HepG2 (cell line): ENCODE data around the gene DEGS1. TPM values are rescaled to one million over a fixed set of nuclear protein-coding genes. Genes with fewer than 3 reads are reported as not detected.

ENCODE experiments used
- ATAC-seq: fragments of 200-7000 bp; cut with Tn5 transposase; 3 replicates; pipeline ENCODE4 v1.9.1; 2020; ENCODE audit warnings: mild to moderate bottlenecking, moderate library complexity
- BruUV-seq: library from RNA; stranded (reverse); fragments of 400-500 nt; replicated peaks from 2 replicates; lab custom pipeline; 2021; lab: Mats Ljungman, UMichigan
- CTCF ChIA-PET: fragments of 300-600 bp; formaldehyde crosslinking; extraction: SDS; loops from one replicate; lab custom pipeline; 2021; ENCODE audit warnings: low total read pairs, inconsistent platforms, low intra/inter-chr PET ratio; lab: Yijun Ruan, JAX
- POLR2A ChIA-PET: fragments of 350-600 bp; sonication (Branson Sonifier 250); formaldehyde crosslinking; loops from one replicate; lab custom pipeline; 2020; ENCODE audit warnings: antibody characterized with exemption, inconsistent platforms; lab: Yijun Ruan, JAX
- DNase-seq: peaks from one replicate; pipeline ENCODE4 v3.0.0-alpha.2; 2015; ENCODE audit warnings: low spot score
- FAIRE-seq: peaks from 3 replicates; lab custom pipeline; 2011; peaks lifted over from hg19 to GRCh38; lab: Jason Lieb, UNC
- H2AFZ ChIP-seq: one replicate; pipeline ENCODE4 v1.6.1; 2011; ENCODE audit warnings: low read length, inconsistent platforms
- H3K27ac ChIP-seq: fragments of 300-600 bp; 3 replicates; pipeline ENCODE4 v1.8.0; 2011; ENCODE audit warnings: mixed run types, mild to moderate bottlenecking, mixed read lengths, low read length, inconsistent platforms; ENCODE audit not compliant: insufficient read depth; ENCODE audit errors: extremely low read length
- H3K27me3 ChIP-seq, 2 experiments: fragments of 200-600 bp in 1 of 2; 2 replicates in 1 of 2; 3 replicates in 1 of 2; pipeline versions ENCODE4 v1.6.0 to v1.8.0; 2011; ENCODE audit warnings: low read length in 2 of 2, mild to moderate bottlenecking in 2 of 2, moderate library complexity in 2 of 2, inconsistent platforms in 1 of 2; ENCODE audit not compliant: insufficient read depth in 2 of 2, control insufficient read depth in 1 of 2
- H3K36me3 ChIP-seq, 2 experiments: fragments of 200-600 bp in 1 of 2; replicated peaks in 1 of 2; 2 replicates in 1 of 2; 3 replicates in 1 of 2; pipeline versions ENCODE4 v1.5.1 to v1.8.0; 2011; ENCODE audit warnings: low read length in 2 of 2, inconsistent platforms in 1 of 2; ENCODE audit not compliant: insufficient read depth in 2 of 2, control insufficient read depth in 1 of 2
- H3K4me1 ChIP-seq: 2 replicates; pipeline ENCODE4 v1.5.1; 2012; ENCODE audit warnings: low read length, inconsistent platforms; ENCODE audit not compliant: insufficient read depth
- H3K4me2 ChIP-seq: 2 replicates; pipeline ENCODE4 v1.6.0; 2011; ENCODE audit warnings: low read depth, low read length, inconsistent platforms
- H3K4me3 ChIP-seq, 3 experiments: fragments of 200-600 bp in 1 of 3; sonication (generic), shearing (Covaris generic) in 1 of 3; replicated peaks in 1 of 3; 2 replicates each; pipeline ENCODE4 v1.5.1; 2011 to 2016; ENCODE audit warnings: low read length in 3 of 3, inconsistent platforms in 2 of 3, low read depth in 2 of 3, mild to moderate bottlenecking in 2 of 3, control low read depth in 1 of 3, mixed read lengths in 1 of 3; ENCODE audit not compliant: insufficient read depth in 1 of 3
- H3K79me2 ChIP-seq: one replicate; pipeline ENCODE4 v1.6.1; 2011; ENCODE audit warnings: low read length, inconsistent platforms; ENCODE audit not compliant: insufficient read depth
- H3K9ac ChIP-seq: 2 replicates; pipeline ENCODE4 v1.6.0; 2011; ENCODE audit warnings: mild to moderate bottlenecking, low read depth, low read length, inconsistent platforms; ENCODE audit not compliant: insufficient read depth
- H3K9me3 ChIP-seq: 2 replicates; pipeline ENCODE4 v1.5.1; 2012; ENCODE audit warnings: mild to moderate bottlenecking, low read length
- H4K20me1 ChIP-seq: 2 replicates; pipeline ENCODE4 v1.6.0; 2011; ENCODE audit warnings: inconsistent platforms, mild to moderate bottlenecking, low read length, moderate library complexity; ENCODE audit not compliant: insufficient read depth
- CEBPB ChIP-seq: IDR thresholded peaks from 2 replicates; pipeline ENCODE4 v1.6.1; 2011; ENCODE audit warnings: low read depth, low read length, improper control_type of control experiment, borderline replicate concordance
- HOXA3 ChIP-seq: sonication (generic); formaldehyde crosslinking; IDR thresholded peaks from 2 replicates; pipeline ENCODE4 v1.5.0; 2020; ENCODE audit warnings: missing genetic modification reagents
- NFYC ChIP-seq: IDR thresholded peaks from 2 replicates; pipeline ENCODE4 v1.6.1; 2016; ENCODE audit warnings: missing genetic modification reagents, missing compliant biosample characterization
- SNAPC5 ChIP-seq: sonication (generic); formaldehyde crosslinking; IDR thresholded peaks from 2 replicates; pipeline ENCODE4 v1.8.1; 2023; ENCODE audit warnings: mild to moderate bottlenecking, missing genetic modification reagents, borderline replicate concordance
- SNRNP70 ChIP-seq: fragments of 200-400 bp; formaldehyde crosslinking; IDR thresholded peaks from 2 replicates; pipeline ENCODE4 v1.6.1; 2017; ENCODE audit warnings: mild to moderate bottlenecking, low read depth, low read length, moderate library complexity
- TRIM22 ChIP-seq: fragments of 450-650 bp; IDR thresholded peaks from 2 replicates; pipeline ENCODE4 v1.6.1; 2017
- ZBTB34 ChIP-seq: sonication (generic); formaldehyde crosslinking; IDR thresholded peaks from 2 replicates; pipeline ENCODE4 v1.8.0; 2022; ENCODE audit warnings: mild to moderate bottlenecking, missing genetic modification reagents
- ZNF350 ChIP-seq: sonication (generic); formaldehyde crosslinking; IDR thresholded peaks from 2 replicates; pipeline ENCODE4 v1.4.0; 2020; ENCODE audit warnings: mild to moderate bottlenecking, low read depth, missing genetic modification reagents, borderline replicate concordance
- ZNF577 ChIP-seq: sonication (generic); formaldehyde crosslinking; IDR thresholded peaks from 2 replicates; pipeline ENCODE4 v1.4.0; 2020; ENCODE audit warnings: mild to moderate bottlenecking, low read depth, missing genetic modification reagents, borderline replicate concordance
- WGBS: methylation state at CpG from one replicate; pipeline ENCODE4 v1.1.6; 2017; ENCODE audit warnings: low lambda C conversion rate; 5-methylcytosine and 5-hydroxymethylcytosine counted together
- in situ Hi-C: cut with HindIII; loops from 2 replicates; pipeline ENCODE4 v1.10.0; 2017; ENCODE audit warnings: low pct_unique_long_range_greater_than_20kb; ENCODE audit not compliant: extremely low pct_ligation_motif_present
- intact Hi-C: fragments of 100-400 bp; cut with micrococcal nuclease; formaldehyde crosslinking; loops from one replicate; pipeline ENCODE4 v1.10.0; 2022; ENCODE audit not compliant: unreplicated experiment
- polyA plus RNA-seq, 8 experiments: library from polyadenylated mRNA; depleted of rRNA in 3 of 8; stranded (reverse) in 7 of 8; unstranded in 1 of 8; fragments of >200 nt; fragmentation: Illumina TruSeq in 4 of 8; extraction: Trizol in 4 of 8; gene quantifications; 2 replicates each; pipeline versions ENCODE4 v1.2.1 to v1.2.3, GENCODE V29; 2011 to 2016; ENCODE audit warnings: low read depth in 4 of 8, missing spikeins in 1 of 8, mixed read lengths in 1 of 8; ENCODE audit not compliant: insufficient read depth in 1 of 8
- total RNA-seq, 5 experiments: library from RNA; depleted of rRNA; stranded (reverse); fragments of >200 nt; fragmentation: Illumina TruSeq; extraction: Trizol; gene quantifications; 2 replicates each; pipeline ENCODE4 v1.2.3, GENCODE V29; 2016; ENCODE audit warnings: low read depth in 1 of 5

DEGS1 gene
- total and polyA plus RNA-seq, 2 of the 13 experiments (the other 11 are each of a cell fraction or from before 2014, with no cell fraction given): 18.1 to 35.9 TPM

GRCh38 chr1:224219011-224219611 is 36.1 kb downstream of the DEGS1 start:
- POLR2A ChIA-PET: no interaction called here

More at GRCh38 chr1:224219011-224219611, 36.1 kb downstream of the DEGS1 start:
- Histone ChIP-seq H3K9me3 (no peaks in the 10 kb centered on the region), H3K27me3 (no peaks in the 10 kb centered on the region), H3K36me3 (no peaks in the 10 kb centered on the region), H3K27ac (no peak overlapping the region), H3K9ac (no peak overlapping the region), H4K20me1 (no peaks in the 10 kb centered on the region), H3K4me2 (no peak overlapping the region), H3K4me3 (no peak overlapping the region), H3K79me2 (no peaks in the 10 kb centered on the region), H2AFZ (no peak overlapping the region), H3K4me1 (peaks cover 15% of the 10 kb centered on the region)
- no peak for FAIRE-seq
- no TSS peak for BruUV-seq
- 36% methylated on average over 5 of the region's 5 CpGs for WGBS
- in situ Hi-C loops (no loop called here), intact Hi-C loops (no loop called here)
- CTCF ChIA-PET: no interaction called here
- no peak for ATAC-seq
- TF ChIP-seq CEBPB (peak; percentile 16; the same call in 1 of the 2 replicates), NFYC (CRISPR knock-in tag) (no peak), TRIM22 (no peak), ZNF350 (CRISPR knock-in tag) (no peak), ZNF577 (no peak), SNRNP70 (no peak), SNAPC5 (CRISPR knock-in tag) (no peak), HOXA3 (no peak), ZBTB34 (CRISPR knock-in tag) (no peak)
- no peak for DNase-seq
